ENCODE measurements around the gene PTPRD. TPM values are rescaled to one million over a fixed set of nuclear protein-coding genes. Genes with fewer than 3 reads are reported as not detected.

Gene PTPRD
- total RNA-seq, 4 donors from 2014 or later = 0.78 to 11.7 (median 1.6) TPM

- H3K4me3 ChIP-seq = no peak overlapping the region
- no peaks in the 10 kb centered on the region for H3K27me3 ChIP-seq
- ATAC-seq = no peak
- intact Hi-C loops (cut with DNase I; ENCODE audit: low total_unique reads) (no loop called here), in situ Hi-C loops (cut with MboI; ENCODE audit: low sequenced_read_pairs in 4 of 4) (no loop called here)
- no peaks in the 10 kb centered on the region for H3K36me3 ChIP-seq
- no peaks in the 10 kb centered on the region for H3K9me3 ChIP-seq
- DNase-seq = no peak
- H3K4me1 ChIP-seq = no peaks in the 10 kb centered on the region
- no peak overlapping the region for H3K27ac ChIP-seq
- no peak for TF ChIP-seq POLR2A (IDR thresholded peaks at IDR 0.05)
- no peak for TF ChIP-seq CTCF (IDR thresholded peaks at IDR 0.05 in 4 of 5, conservative IDR thresholded peaks at IDR 0.05 in 1 of 5)
Observed at GRCh38 chr9:8408575-8409190, 2204.1 kb downstream of the PTPRD start.

DNA sequence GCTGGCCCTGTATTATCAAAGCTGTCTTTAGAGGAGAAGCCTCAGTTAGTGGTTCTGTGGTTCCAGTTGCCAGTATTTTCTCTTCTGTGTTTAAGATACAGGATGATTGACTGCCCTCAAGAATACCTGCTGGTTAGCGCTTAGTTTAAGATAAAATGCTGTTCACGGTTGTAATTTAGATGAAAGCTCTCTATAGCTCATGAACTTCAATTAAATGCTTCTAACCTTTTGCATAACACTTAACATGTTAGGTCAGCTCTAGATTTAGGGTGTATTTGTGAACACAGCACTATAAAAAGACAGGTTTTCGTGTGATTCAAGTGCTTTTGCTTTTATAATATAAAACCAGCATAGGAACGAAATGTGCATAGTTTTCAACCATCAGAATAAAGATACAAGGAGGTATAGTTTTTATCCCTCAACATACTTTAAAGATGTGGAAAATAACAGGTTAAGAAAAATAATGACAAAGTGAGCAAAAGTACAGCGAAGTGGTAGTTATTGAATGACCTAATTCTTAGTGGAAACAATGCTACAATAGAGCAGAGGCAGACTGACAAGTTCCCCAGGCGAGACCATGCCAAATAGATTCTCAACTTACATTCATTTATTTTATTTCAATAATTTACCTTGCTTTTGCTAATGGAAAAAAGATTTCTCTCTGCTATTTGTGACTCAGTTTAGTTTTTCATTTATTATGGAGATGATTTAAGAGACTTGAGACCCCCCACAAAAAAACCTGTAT, 2210.7 kb downstream of the PTPRD start:
- Histone ChIP-seq H3K36me3 (no peaks in the 10 kb centered on the region), H3K9me3 (no peaks in the 10 kb centered on the region), H3K27ac (no peak overlapping the region), H3K4me3 (no peak overlapping the region), H3K4me1 (no peaks in the 10 kb centered on the region), H3K27me3 (no peaks in the 10 kb centered on the region)
- DNase-seq (no peak), ATAC-seq (no peak)
- TF ChIP-seq CTCF (IDR thresholded peaks at IDR 0.05 in 4 of 5, conservative IDR thresholded peaks at IDR 0.05 in 1 of 5) (no peak), POLR2A (IDR thresholded peaks at IDR 0.05) (no peak)
- intact Hi-C loops (cut with DNase I; ENCODE audit: low total_unique reads) = no loop called here
- in situ Hi-C loops (cut with MboI; ENCODE audit: low sequenced_read_pairs in 4 of 4) = no loop called here

- H3K36me3 ChIP-seq = no peaks in the 10 kb centered on the region
- H3K27ac ChIP-seq = no peak overlapping the region
- in situ Hi-C loops (cut with MboI; ENCODE audit: low sequenced_read_pairs in 4 of 4) = no loop called here
- no peaks in the 10 kb centered on the region for H3K27me3 ChIP-seq
- no peaks in the 10 kb centered on the region for H3K9me3 ChIP-seq
- no peak overlapping the region for H3K4me3 ChIP-seq
- no peaks in the 10 kb centered on the region for H3K4me1 ChIP-seq
- ATAC-seq (no peak), DNase-seq (no peak)
- intact Hi-C loops (cut with DNase I; ENCODE audit: low total_unique reads) = no loop called here
- TF ChIP-seq CTCF (IDR thresholded peaks at IDR 0.05 in 4 of 5, conservative IDR thresholded peaks at IDR 0.05 in 1 of 5) (no peak), POLR2A (IDR thresholded peaks at IDR 0.05) (no peak)
Observed at GRCh38 chr9:8400378-8400777, 2212.4 kb downstream of the PTPRD start.

- Histone ChIP-seq H3K4me3 (no peak overlapping the region), H3K36me3 (no peaks in the 10 kb centered on the region), H3K27ac (no peak overlapping the region), H3K27me3 (no peaks in the 10 kb centered on the region), H3K9me3 (no peaks in the 10 kb centered on the region), H3K4me1 (no peaks in the 10 kb centered on the region)
- TF ChIP-seq CTCF (IDR thresholded peaks at IDR 0.05 in 4 of 5, conservative IDR thresholded peaks at IDR 0.05 in 1 of 5) = no peak
- no peak for TF ChIP-seq POLR2A (IDR thresholded peaks at IDR 0.05)
- intact Hi-C loops (cut with DNase I; ENCODE audit: low total_unique reads) = no loop called here
- no peak for DNase-seq
- no peak for ATAC-seq
- in situ Hi-C loops (cut with MboI; ENCODE audit: low sequenced_read_pairs in 4 of 4) = no loop called here
Observed at GRCh38 chr9:8395022-8395421, 2217.8 kb downstream of the PTPRD start.
